Breast epithelium (tissue), 3 donors: ENCODE data around the gene BEST4.

Experiments used
- CTCF ChIP-seq, 3 donors: fragments of 450-650 bp; IDR thresholded peaks; one replicate each; pipeline ENCODE4 v1.5.1; 2016 to 2017; ENCODE audit warnings: antibody characterized with exemption in 3 of 3, mild to moderate bottlenecking in 3 of 3, moderate library complexity in 3 of 3
- POLR2A ChIP-seq: fragments of 450-650 bp; IDR thresholded peaks from one replicate; pipeline ENCODE4 v1.6.1; 2016; ENCODE audit warnings: antibody characterized with exemption, mild to moderate bottlenecking, moderate library complexity
- POLR2AphosphoS5 ChIP-seq, 3 donors: sonication (generic); formaldehyde crosslinking; IDR thresholded peaks; one replicate each; pipeline ENCODE4 v1.6.1; 2017; ENCODE audit warnings: antibody characterized with exemption in 3 of 3

GRCh38 chr1:44802306-44803061 is 14.5 kb upstream of the BEST4 start:
- TF ChIP-seq POLR2A (no peak), CTCF (IDR thresholded peaks at IDR 0.05) (no peak), POLR2AphosphoS5 (IDR thresholded peaks at IDR 0.05) (no peak)
